Activated CD8-positive, alpha-beta memory T cell treated with anti-CD3 and anti-CD28 coated beads for 48 hours (primary cell): ENCODE data around the gene KCNJ14.

ENCODE experiments used
- DNase-seq, 3 experiments: peaks; one replicate each; pipeline ENCODE4 v3.0.0-alpha.2; 2020; ENCODE audit warnings: low read depth in 2 of 3, low spot score in 2 of 3

The KCNJ14 gene

GRCh38 chr19:48502350-48503018, 47.1 kb downstream of the KCNJ14 start:
- DNase-seq = no peak

GRCh38 chr19:48506138-48506733, 50.9 kb downstream of the KCNJ14 start:
- DNase-seq = no peak

- no peak for DNase-seq
Measured at GRCh38 chr19:48507911-48508439, 52.6 kb downstream of the KCNJ14 start.

GRCh38 chr19:48508729-48509411, 53.5 kb downstream of the KCNJ14 start:
- no peak for DNase-seq

- no peak for DNase-seq
Measured at GRCh38 chr19:48509467-48510194, 54.3 kb downstream of the KCNJ14 start.

- DNase-seq = peak in 1 of 3 experiments; percentile 49
Measured at GRCh38 chr19:48510421-48511268, 55.3 kb downstream of the KCNJ14 start.

GRCh38 chr19:48511321-48511731, 56.0 kb downstream of the KCNJ14 start:
- no peak for DNase-seq

GRCh38 chr19:48511800-48512503, 56.6 kb downstream of the KCNJ14 start, which contains the start of gene LMTK3:
TSS of gene LMTK3 (minus strand) at chr19:48511835. CDS start at chr19:48511576, 259 bp downstream.
- DNase-seq = peak in 2 of 3 experiments; percentile 44 to 55

GRCh38 chr19:48512504-48513288, 57.3 kb downstream of the KCNJ14 start:
- DNase-seq = no peak

- peak in 1 of 3 experiments; percentile 43 for DNase-seq
Measured at GRCh38 chr19:48513289-48514122, 58.1 kb downstream of the KCNJ14 start.

- DNase-seq = no peak
Measured at GRCh38 chr19:48514123-48514458, 58.7 kb downstream of the KCNJ14 start.

- no peak for DNase-seq
Measured at GRCh38 chr19:48516536-48516935, 61.2 kb downstream of the KCNJ14 start.
